K562 (cell line): ENCODE measurements around the gene MFAP3L. TPM values are rescaled to one million over a fixed set of nuclear protein-coding genes. Genes with fewer than 3 reads are reported as not detected.

Experiments used
- GABPA ChIP-seq: fragments of 200-800 bp; sonication (Bioruptor generic); conservative IDR thresholded peaks from 2 replicates; pipeline ENCODE4 v1.6.1; 2016; ENCODE audit warnings: low read depth, missing genetic modification characterization, missing compliant biosample characterization
- HDAC1 ChIP-seq, 2 experiments: fragments of 450-650 bp; IDR thresholded peaks; 2 replicates each; pipeline ENCODE4 v1.6.1; 2016 to 2017; ENCODE audit warnings: inconsistent platforms in 1 of 2, mild to moderate bottlenecking in 1 of 2, moderate library complexity in 1 of 2
- HDGF ChIP-seq: fragments of 450-650 bp; IDR thresholded peaks from 2 replicates; pipeline ENCODE4 v1.6.1; 2016
- JUN ChIP-seq, 2 experiments: sonication (generic) in 1 of 2; formaldehyde crosslinking in 1 of 2; IDR thresholded peaks; 2 replicates each; pipeline versions ENCODE4 v1.6.1 to v1.8.0; 2012 to 2022; ENCODE audit warnings: borderline replicate concordance in 2 of 2, mild to moderate bottlenecking in 2 of 2, improper control_type of control experiment in 1 of 2, low read depth in 1 of 2, low read length in 1 of 2, missing genetic modification reagents in 1 of 2
- MTA3 ChIP-seq: fragments of 450-650 bp; formaldehyde crosslinking; IDR thresholded peaks from 2 replicates; pipeline ENCODE4 v1.6.1; 2017; ENCODE audit warnings: mild to moderate bottlenecking, borderline replicate concordance
- MYC ChIP-seq, 2 experiments: fragments of 250-450 bp in 1 of 2; sonication (Bioruptor Pico) in 1 of 2; IDR thresholded peaks; 2 replicates each; pipeline versions ENCODE4 v1.5.1 to v1.6.1; 2012 to 2021; ENCODE audit warnings: low read depth in 2 of 2, borderline replicate concordance in 1 of 2, improper control_type of control experiment in 1 of 2, low read length in 1 of 2, mild to moderate bottlenecking in 1 of 2, moderate library complexity in 1 of 2
- NBN ChIP-seq: fragments of 450-650 bp; IDR thresholded peaks from 2 replicates; pipeline ENCODE4 v1.6.1; 2016; ENCODE audit warnings: low read depth, mild to moderate bottlenecking
- NFE2 ChIP-seq: IDR thresholded peaks from 2 replicates; pipeline ENCODE4 v1.6.1; 2014; ENCODE audit warnings: antibody characterized with exemption, low read depth
- PHB ChIP-seq: fragments of 250-450 bp; sonication (Bioruptor Pico); IDR thresholded peaks from 2 replicates; pipeline ENCODE4 v1.5.0; 2021
- RUNX1 ChIP-seq: sonication (generic); IDR thresholded peaks from 2 replicates; pipeline ENCODE4 v1.6.1; 2016; ENCODE audit warnings: antibody characterized with exemption, low read depth
- SMAD1 ChIP-seq: fragments of 150-350 bp; IDR thresholded peaks from 2 replicates; pipeline ENCODE4 v1.6.1; 2014; ENCODE audit warnings: low read length, low read depth; ENCODE audit not compliant: partially characterized antibody
- TAF15 ChIP-seq: fragments of 200-400 bp; formaldehyde crosslinking; IDR thresholded peaks from 2 replicates; pipeline ENCODE4 v1.6.1; 2017; ENCODE audit warnings: mild to moderate bottlenecking, low read depth, low read length, moderate library complexity
- TBP ChIP-seq: optimal IDR thresholded peaks from 2 replicates; pipeline ENCODE3; 2011; ENCODE audit warnings: low read depth, low read length, improper control_type of control experiment
- XRCC3 ChIP-seq: fragments of 450-650 bp; IDR thresholded peaks from 2 replicates; pipeline ENCODE4 v1.6.1; 2017; ENCODE audit warnings: mild to moderate bottlenecking, moderate library complexity
- polyA plus RNA-seq, 8 experiments: library from polyadenylated mRNA; depleted of rRNA in 4 of 8; stranded (reverse) in 5 of 8; unstranded in 3 of 8; fragments of >200 nt; fragmentation: Nextera tagmentation in 2 of 8; fragmentation: Illumina TruSeq in 1 of 8; extraction: Ambion mirVana in 2 of 8; extraction: Trizol in 1 of 8; gene quantifications; 2 replicates each; pipeline versions ENCODE4 v1.2.1 to v1.2.3, GENCODE V29; 2011 to 2014; ENCODE audit warnings: inconsistent platforms in 1 of 8, missing spikeins in 1 of 8
- total RNA-seq, 7 experiments: library from RNA; depleted of rRNA in 6 of 7; stranded (reverse); fragments of >200 nt in 6 of 7; fragmentation: Illumina TruSeq in 2 of 7; extraction: Trizol in 2 of 7; gene quantifications; 2 replicates each; pipeline versions ENCODE4 v1.2.1 to v1.2.3, GENCODE V29; 2011 to 2021; ENCODE audit warnings: low replicate concordance in 1 of 7
- TF ChIP-seq, protein P1 (sequence below), 2 experiments: fragments of 250-450 bp in 1 of 2; fragments of 450-650 bp in 1 of 2; sonication (Bioruptor Pico) in 1 of 2; IDR thresholded peaks; 2 replicates each; pipeline versions ENCODE4 v1.6.1 to v1.8.0; 2016 to 2021; ENCODE audit warnings: mild to moderate bottlenecking in 2 of 2, moderate library complexity in 2 of 2, missing compliant biosample characterization in 1 of 2, missing genetic modification characterization in 1 of 2
- TF ChIP-seq, protein P2 (sequence below): sonication (generic); formaldehyde crosslinking; IDR thresholded peaks from 2 replicates; pipeline ENCODE4 v1.8.0; 2023; ENCODE audit warnings: mild to moderate bottlenecking, missing genetic modification reagents
- TF ChIP-seq, protein P3 (sequence below): fragments of 250-450 bp; sonication (Bioruptor Pico); IDR thresholded peaks from 2 replicates; pipeline ENCODE4 v1.8.0; 2021; ENCODE audit warnings: moderate library complexity, mild to moderate bottlenecking, inconsistent platforms
- TF ChIP-seq, protein P4 (sequence below): fragments of 450-650 bp; IDR thresholded peaks from 2 replicates; pipeline ENCODE4 v1.6.1; 2016
- TF ChIP-seq, protein P5 (sequence below), 2 experiments: IDR thresholded peaks in 1 of 2; conservative IDR thresholded peaks in 1 of 2; 2 replicates each; pipeline ENCODE4 v1.6.1; 2016; ENCODE audit warnings: low read depth in 2 of 2, mild to moderate bottlenecking in 1 of 2, missing compliant biosample characterization in 1 of 2, missing genetic modification characterization in 1 of 2, moderate library complexity in 1 of 2

The MFAP3L gene
- total and polyA plus RNA-seq, 9 of the 15 experiments (the other 6 are each of a cell fraction or from before 2014, with no cell fraction given), result 0.06 to 0.25 (median 0.20) TPM; not detected in 3

DNA sequence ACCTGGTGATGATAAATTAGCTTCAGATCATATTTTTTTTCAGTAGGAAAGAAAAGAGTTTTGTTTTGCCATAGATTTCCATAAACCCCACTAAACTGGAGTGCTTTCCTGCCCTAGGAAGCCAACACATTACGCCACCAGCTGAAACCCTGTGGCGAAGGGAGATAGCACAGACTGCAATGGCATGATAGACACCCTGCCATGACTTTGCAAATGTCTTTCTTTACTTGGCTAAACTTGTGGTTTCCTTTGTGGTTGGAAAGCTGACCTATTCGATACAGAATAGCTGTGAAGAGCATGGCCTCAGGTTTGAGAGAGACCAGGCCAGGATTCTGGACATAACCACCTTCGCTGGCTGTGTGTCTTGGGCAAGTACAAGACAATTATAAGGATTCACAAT, 19.1 kb downstream of the MFAP3L start (continued):
- TF ChIP-seq GABPA (tag), result peak; percentile 32; the same call in 1 of the 2 replicates
- no peak for TF ChIP-seq XRCC3
- TF ChIP-seq, protein P1, sequence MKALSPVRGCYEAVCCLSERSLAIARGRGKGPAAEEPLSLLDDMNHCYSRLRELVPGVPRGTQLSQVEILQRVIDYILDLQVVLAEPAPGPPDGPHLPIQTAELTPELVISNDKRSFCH (CRISPR knock-in tag; IDR thresholded peaks at IDR 0.05), result no peak
- TF ChIP-seq, protein P1 (tag; IDR thresholded peaks at IDR 0.05), result peak; percentile 48; the same call in 1 of the 2 replicates
- TF ChIP-seq TBP, result no peak
- TF ChIP-seq, protein P2, sequence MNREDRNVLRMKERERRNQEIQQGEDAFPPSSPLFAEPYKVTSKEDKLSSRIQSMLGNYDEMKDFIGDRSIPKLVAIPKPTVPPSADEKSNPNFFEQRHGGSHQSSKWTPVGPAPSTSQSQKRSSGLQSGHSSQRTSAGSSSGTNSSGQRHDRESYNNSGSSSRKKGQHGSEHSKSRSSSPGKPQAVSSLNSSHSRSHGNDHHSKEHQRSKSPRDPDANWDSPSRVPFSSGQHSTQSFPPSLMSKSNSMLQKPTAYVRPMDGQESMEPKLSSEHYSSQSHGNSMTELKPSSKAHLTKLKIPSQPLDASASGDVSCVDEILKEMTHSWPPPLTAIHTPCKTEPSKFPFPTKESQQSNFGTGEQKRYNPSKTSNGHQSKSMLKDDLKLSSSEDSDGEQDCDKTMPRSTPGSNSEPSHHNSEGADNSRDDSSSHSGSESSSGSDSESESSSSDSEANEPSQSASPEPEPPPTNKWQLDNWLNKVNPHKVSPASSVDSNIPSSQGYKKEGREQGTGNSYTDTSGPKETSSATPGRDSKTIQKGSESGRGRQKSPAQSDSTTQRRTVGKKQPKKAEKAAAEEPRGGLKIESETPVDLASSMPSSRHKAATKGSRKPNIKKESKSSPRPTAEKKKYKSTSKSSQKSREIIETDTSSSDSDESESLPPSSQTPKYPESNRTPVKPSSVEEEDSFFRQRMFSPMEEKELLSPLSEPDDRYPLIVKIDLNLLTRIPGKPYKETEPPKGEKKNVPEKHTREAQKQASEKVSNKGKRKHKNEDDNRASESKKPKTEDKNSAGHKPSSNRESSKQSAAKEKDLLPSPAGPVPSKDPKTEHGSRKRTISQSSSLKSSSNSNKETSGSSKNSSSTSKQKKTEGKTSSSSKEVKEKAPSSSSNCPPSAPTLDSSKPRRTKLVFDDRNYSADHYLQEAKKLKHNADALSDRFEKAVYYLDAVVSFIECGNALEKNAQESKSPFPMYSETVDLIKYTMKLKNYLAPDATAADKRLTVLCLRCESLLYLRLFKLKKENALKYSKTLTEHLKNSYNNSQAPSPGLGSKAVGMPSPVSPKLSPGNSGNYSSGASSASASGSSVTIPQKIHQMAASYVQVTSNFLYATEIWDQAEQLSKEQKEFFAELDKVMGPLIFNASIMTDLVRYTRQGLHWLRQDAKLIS (CRISPR knock-in tag), result no peak
- TF ChIP-seq NBN, result peak; percentile 74; the same call in 1 of the 2 replicates
- TF ChIP-seq, protein P3, sequence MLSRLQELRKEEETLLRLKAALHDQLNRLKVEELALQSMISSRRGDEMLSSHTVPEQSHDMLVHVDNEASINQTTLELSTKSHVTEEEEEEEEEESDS (CRISPR knock-in tag), result no peak
- TF ChIP-seq, protein P4, sequence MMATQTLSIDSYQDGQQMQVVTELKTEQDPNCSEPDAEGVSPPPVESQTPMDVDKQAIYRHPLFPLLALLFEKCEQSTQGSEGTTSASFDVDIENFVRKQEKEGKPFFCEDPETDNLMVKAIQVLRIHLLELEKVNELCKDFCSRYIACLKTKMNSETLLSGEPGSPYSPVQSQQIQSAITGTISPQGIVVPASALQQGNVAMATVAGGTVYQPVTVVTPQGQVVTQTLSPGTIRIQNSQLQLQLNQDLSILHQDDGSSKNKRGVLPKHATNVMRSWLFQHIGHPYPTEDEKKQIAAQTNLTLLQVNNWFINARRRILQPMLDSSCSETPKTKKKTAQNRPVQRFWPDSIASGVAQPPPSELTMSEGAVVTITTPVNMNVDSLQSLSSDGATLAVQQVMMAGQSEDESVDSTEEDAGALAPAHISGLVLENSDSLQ, result peak; percentile 91
- peak; percentile 80 for TF ChIP-seq SMAD1
- peak; percentile 65 for TF ChIP-seq MYC (IDR thresholded peaks at IDR 0.05; ENCODE audit: low read depth, low read length)
- no peak for TF ChIP-seq MYC (CRISPR knock-in tag; IDR thresholded peaks at IDR 0.05; ENCODE audit: borderline replicate concordance, low read depth)
- TF ChIP-seq PHB, result no peak
- peak; percentile 97 for TF ChIP-seq RUNX1
- peak; percentile 53; the same call in 1 of the 2 replicates for TF ChIP-seq MTA3
- TF ChIP-seq HDAC1 (IDR thresholded peaks at IDR 0.05), result peak in 1 of 2 experiments; percentile 86; a peak in 2 of 4 replicates
- peak; percentile 100 for TF ChIP-seq NFE2
- TF ChIP-seq, protein P5, sequence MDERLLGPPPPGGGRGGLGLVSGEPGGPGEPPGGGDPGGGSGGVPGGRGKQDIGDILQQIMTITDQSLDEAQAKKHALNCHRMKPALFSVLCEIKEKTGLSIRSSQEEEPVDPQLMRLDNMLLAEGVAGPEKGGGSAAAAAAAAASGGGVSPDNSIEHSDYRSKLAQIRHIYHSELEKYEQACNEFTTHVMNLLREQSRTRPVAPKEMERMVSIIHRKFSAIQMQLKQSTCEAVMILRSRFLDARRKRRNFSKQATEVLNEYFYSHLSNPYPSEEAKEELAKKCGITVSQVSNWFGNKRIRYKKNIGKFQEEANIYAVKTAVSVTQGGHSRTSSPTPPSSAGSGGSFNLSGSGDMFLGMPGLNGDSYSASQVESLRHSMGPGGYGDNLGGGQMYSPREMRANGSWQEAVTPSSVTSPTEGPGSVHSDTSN (CRISPR knock-in tag; IDR thresholded peaks at IDR 0.05; ENCODE audit: low read depth), result no peak; the same call in 1 of the 2 replicates
- TF ChIP-seq, protein P5 (tag; conservative IDR thresholded peaks at IDR 0.05; ENCODE audit: low read depth), result peak; percentile 82
- TF ChIP-seq HDGF, result no peak
- peak; percentile 57 for TF ChIP-seq JUN (IDR thresholded peaks at IDR 0.05; ENCODE audit: borderline replicate concordance, low read depth, low read length)
- TF ChIP-seq JUN (CRISPR knock-in tag; IDR thresholded peaks at IDR 0.05; ENCODE audit: borderline replicate concordance), result no peak
- TF ChIP-seq TAF15, result no peak
